ENCODE measurements around the gene SEPTIN1.

Gene SEPTIN1

GRCh38 chr16:30379158-30379783 is 3.1 kb downstream of the SEPTIN1 start:
- in situ Hi-C loops (cut with MboI; ENCODE audit: low pct_unique_long_range_greater_than_20kb, low sequenced_read_pairs) = no loop called here
- no peak for DNase-seq

DNA sequence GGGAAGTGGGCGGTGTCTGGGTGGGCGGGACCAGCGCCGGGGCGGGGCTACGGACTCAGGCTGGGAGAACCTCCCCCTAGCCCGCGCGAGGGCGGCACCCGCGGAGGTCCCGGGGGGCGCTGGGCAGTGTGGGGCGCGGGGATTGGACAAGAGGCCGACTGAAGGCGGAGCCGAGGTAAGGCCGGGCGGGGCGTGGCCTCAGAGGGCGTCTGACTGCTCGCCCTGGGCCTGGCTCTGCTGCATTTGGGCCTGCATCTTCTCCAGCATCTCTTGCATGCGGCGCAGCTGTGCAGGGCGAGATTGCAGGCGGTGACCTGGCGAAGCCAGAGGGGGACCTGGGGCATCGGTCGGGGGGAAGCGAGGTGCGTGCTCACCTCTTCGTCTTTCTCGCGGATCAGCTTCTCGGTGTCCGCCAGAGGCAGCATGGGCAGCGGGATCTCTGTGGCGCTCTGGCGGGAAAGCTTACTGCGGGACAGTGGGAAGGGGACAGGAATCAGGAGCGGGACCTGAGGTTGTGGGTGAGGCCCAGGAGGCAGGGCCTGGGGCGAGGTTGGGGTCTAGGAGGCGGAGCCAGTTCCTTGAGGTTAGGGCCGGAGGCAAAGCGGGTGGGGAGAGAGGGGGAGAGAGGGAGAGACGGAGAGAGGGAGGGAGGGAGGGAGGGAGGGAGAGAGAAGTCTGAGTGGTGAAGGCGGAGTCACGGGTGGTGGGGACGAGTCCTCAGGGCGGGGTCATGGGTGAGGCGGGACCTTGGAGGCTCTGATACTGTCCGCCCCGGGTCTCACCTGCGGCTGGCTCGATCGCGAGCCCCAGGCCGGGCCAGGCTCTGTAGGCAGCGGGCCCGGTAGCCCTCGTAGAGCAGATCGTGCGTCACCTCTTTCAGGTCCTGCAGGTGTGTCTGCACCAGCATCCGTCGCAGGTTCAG is 3.9 kb downstream of the SEPTIN1 start:
- in situ Hi-C loops (cut with MboI; ENCODE audit: low pct_unique_long_range_greater_than_20kb, low sequenced_read_pairs) = no loop called here
- DNase-seq = peak; percentile 98

DNA sequence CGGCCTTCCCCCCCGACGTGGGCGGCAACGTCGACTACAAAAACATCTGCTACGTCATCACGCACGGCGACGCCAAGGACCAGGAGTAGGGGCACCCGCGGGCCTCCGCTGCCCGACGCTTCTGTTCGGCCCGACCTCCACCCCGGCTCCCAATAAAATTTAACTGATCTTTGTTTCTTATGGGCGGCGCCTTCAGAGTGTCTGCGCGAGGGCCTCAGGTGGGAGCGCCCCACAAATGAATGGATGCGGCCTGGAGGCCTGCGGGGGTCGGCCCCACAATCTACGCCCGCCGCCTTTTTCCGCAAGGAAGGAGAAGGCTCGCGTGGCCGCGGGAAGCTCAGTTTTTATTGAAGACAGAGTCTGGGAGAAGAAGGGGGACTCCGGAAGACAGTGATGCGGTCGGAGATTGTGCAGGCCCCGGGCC is 4.5 kb downstream of the SEPTIN1 start:
- DNase-seq = peak; percentile 91
- in situ Hi-C loops (cut with MboI; ENCODE audit: low pct_unique_long_range_greater_than_20kb, low sequenced_read_pairs) = no loop called here

GRCh38 chr16:30377050-30377811 is 5.1 kb downstream of the SEPTIN1 start:
- in situ Hi-C loops (cut with MboI; ENCODE audit: low pct_unique_long_range_greater_than_20kb, low sequenced_read_pairs) = no loop called here
- DNase-seq = peak; percentile 74

DNA sequence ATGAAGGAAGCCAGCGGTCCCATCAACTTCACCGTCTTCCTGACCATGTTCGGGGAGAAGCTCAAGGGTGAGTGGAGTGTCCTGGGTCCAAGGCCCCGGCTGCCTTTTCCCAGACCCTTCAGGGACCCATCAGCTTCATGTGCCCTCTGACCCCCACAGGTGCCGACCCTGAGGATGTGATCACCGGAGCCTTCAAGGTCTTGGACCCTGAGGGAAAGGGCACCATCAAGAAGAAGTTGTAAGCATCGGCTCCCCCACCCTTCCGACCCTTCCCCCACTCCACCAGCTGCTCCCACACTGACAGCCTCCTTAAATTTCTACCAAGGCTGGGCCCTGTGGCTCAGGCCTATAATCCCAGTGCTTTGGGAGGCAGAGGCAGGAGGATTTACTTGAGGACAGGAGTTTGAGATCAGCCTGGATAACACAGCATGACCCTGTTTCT is 5.9 kb downstream of the SEPTIN1 start:
- in situ Hi-C loops (cut with MboI; ENCODE audit: low pct_unique_long_range_greater_than_20kb, low sequenced_read_pairs) = no loop called here
- no peak for DNase-seq

GRCh38 chr16:30375864-30376263 is 6.5 kb downstream of the SEPTIN1 start:
- DNase-seq = no peak
- in situ Hi-C loops (cut with MboI; ENCODE audit: low pct_unique_long_range_greater_than_20kb, low sequenced_read_pairs) = no loop called here

DNA sequence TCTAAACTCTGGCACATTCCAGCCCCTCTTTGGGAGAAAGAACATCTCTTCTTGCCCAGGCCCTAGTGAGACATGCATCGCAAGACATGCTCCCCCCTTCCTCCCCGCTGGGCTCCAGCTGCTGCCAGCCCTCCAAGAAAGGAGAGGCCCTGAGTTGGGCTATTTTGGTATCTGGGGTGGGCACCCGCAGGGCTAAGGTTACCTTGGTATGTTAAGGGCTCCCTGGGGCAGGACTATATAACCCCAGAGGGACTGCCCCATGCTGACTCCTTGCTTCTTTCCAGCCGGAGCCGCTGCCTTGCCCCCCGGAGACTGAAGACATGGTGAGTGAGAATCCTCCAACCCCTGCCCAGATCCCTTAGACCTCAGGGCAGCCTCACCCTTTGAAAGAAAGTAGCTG is 7.8 kb downstream of the SEPTIN1 start, which contains the start of gene MYL11:
Gene MYL11, plus strand, starts transcription at position 265 of the 400 bp plus-strand sequence. Its CDS starts 56 bp downstream, at position 321.
- no peak for DNase-seq
- in situ Hi-C loops (cut with MboI; ENCODE audit: low pct_unique_long_range_greater_than_20kb, low sequenced_read_pairs) = no loop called here

DNA sequence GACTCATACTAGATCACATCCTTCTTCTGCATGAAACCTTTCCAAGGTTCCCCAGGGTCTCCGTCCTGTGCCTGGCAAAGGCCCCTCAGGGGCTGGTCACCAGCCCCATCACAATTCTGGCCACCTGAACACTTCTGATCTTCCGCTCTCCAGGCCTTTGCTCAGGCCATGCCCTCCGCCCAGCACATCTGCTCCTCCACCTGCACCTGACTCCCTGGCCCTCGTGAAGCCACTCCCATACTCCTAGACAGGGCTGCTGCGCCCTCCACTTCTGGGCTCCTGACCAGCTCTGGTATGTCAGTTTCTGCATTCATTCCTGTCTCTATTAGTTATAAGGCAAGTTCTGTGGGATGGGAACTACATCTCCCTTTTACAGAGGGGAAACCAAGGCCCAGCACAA is 9.6 kb downstream of the SEPTIN1 start:
- in situ Hi-C loops (cut with MboI; ENCODE audit: low pct_unique_long_range_greater_than_20kb, low sequenced_read_pairs) = no loop called here
- no peak for DNase-seq

DNA sequence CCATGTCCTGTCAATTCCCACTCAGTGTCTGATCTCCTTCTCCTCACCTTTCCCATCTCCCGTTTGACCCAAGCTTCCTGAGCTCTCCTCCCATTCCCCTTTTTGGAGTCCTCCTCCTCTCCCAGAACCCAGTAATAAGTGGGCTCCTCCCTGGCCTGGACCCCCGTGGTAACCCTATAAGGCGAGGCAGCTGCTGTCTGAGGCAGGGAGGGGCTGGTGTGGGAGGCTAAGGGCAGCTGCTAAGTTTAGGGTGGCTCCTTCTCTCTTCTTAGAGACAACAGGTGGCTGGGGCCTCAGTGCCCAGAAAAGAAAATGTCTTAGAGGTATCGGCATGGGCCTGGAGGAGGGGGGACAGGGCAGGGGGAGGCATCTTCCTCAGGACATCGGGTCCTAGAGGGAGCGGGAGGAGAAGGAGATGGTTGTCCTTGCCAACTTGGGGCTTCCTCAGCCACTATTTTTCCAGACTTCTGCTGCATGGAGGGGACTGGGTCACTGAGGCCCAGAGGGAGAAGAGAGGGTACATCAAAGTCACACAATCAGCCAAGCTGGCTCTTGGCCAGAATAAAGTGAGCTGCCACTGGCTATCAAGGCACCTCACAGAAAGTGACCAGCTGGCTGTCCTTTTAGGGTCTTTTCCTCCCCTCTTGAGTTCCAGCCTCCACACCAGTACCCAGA is 10.2 kb downstream of the SEPTIN1 start:
- in situ Hi-C loops (cut with MboI; ENCODE audit: low pct_unique_long_range_greater_than_20kb, low sequenced_read_pairs) = no loop called here
- DNase-seq = no peak

DNA sequence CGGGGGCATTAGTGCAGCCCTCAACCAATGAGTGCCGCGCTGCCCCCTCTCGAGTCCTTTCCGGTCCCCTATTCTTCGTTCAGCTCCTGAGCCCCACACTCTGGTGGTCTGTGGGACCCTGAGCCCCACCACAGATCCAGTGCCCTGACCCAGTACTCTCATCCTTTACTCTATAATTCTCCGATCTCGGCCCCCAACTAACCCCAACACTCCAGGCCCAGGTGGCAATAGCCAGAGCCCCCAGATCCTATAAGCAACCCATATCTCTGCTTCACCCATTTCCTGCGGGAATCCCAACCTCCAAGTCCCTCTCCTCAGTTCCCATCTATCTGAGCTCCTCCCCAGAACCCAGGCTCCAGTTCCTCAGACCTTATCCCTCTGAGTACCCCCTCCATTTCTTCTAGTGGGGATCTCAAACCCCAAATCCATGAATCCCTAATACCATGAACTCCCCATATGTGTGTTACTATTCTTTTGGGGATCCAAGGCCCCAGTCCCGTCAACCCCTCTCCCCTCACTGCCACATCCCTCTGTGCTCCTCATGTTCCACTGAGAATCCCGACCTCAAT is 11.0 kb downstream of the SEPTIN1 start:
- in situ Hi-C loops (cut with MboI; ENCODE audit: low pct_unique_long_range_greater_than_20kb, low sequenced_read_pairs) = no loop called here
- no peak for DNase-seq

GRCh38 chr16:30370456-30371247 is 11.7 kb downstream of the SEPTIN1 start, which contains the start of gene TBC1D10B:
Gene TBC1D10B (minus strand): TSS chr16:30370494. CDS start chr16:30370183, 311 bp downstream.
- peak; percentile 100 for DNase-seq
- in situ Hi-C loops (cut with MboI; ENCODE audit: low pct_unique_long_range_greater_than_20kb, low sequenced_read_pairs) = no loop called here

DNA sequence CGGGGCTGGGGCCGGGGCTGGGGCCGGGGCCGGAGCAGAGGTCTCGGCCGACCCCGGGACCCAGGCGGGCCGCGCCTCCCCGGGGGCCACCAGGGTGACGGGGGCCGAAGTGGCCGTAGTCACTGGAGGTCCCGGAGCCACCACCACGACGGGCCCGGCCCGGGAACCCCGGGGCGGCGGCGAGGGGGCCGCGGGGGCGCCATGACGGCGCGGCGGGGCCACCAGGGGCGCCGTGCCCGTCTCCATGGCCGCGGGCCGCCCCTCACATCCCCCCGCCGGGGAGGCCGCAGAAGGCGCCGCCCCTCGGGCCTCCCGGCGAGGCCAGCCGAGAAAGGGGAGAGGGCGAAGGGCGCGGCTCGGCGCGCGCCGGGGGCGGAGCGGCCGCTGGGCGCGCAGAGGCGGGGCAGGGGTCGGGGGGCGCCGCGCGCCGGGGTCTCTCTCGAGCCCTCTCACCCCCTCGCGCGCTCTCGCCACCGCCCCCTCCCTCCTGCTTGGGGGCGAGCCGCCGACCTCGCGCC is 12.4 kb downstream of the SEPTIN1 start:
- in situ Hi-C loops (cut with MboI; ENCODE audit: low pct_unique_long_range_greater_than_20kb, low sequenced_read_pairs) = no loop called here
- DNase-seq = no peak

GRCh38 chr16:30369091-30369937 is 13.0 kb downstream of the SEPTIN1 start:
- in situ Hi-C loops (cut with MboI; ENCODE audit: low pct_unique_long_range_greater_than_20kb, low sequenced_read_pairs) = no loop called here
- no peak for DNase-seq

GRCh38 chr16:30368792-30369090 is 13.6 kb downstream of the SEPTIN1 start:
- DNase-seq = no peak
- in situ Hi-C loops (cut with MboI; ENCODE audit: low pct_unique_long_range_greater_than_20kb, low sequenced_read_pairs) = no loop called here

DNA sequence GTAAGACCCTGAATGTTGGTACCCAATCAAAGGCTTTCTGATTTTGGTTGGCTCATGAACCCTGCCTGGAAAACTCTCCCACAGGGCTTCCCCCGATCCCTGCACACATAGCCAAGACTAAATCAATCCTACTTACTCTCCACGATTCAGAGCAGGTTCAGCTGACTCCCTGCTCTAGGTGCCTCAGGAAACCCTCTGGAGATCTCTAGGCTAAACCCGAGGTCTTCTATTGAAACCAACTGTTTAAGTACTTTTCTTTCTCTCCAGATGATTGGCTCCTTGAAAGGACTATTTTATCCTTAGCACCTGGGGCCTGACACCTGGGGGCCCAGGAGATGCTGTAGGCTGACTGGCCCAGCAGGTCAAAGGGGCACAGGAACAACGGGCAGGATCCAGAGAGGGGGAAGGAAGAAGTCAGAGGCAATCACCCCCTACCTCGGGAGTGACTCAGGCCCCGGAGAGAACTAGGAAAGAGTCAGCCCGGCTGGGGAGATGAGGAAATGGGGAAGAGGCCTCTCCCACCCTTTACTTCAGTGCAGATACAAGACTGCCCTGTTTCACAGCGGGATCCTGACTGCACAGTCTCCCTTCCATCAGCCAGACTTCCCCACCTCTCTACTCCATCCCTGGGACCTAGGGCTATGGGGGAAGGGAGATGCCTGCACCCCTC is 14.1 kb downstream of the SEPTIN1 start:
- DNase-seq = peak; percentile 68
- in situ Hi-C loops (cut with MboI; ENCODE audit: low pct_unique_long_range_greater_than_20kb, low sequenced_read_pairs) = no loop called here

DNA sequence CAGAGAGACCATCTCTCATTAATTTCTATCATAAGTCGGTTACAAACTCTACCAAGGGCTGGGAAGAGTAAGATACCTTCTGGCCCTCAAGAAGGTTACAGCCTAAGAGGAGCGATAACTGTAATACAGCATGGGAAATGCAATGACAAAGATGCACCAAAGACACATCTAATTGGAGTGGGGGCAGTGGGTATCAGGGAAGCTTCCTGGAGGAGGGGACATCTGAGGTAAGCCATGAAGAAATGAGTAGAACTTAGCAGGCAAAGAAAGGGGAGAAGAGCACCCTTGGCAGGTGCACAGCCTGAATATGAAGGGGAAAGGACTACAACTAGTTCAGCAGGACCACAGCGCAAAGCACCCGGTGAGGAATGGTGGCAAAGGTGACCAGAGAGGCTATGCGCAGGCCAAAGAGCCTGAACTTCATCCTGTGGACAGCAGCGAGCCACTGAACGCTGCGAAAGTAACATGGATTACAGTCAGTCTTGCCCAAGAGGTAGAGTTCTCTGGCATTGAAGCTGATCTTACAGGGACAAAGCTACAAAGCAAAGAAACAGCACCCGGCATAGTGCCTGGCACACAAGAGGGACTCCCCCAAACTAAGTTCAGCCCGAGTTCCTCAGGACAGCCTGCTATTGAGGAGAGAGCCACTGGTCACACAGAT is 14.9 kb downstream of the SEPTIN1 start:
- in situ Hi-C loops (cut with MboI; ENCODE audit: low pct_unique_long_range_greater_than_20kb, low sequenced_read_pairs) = no loop called here
- no peak for DNase-seq
